HG03039 (cell line): ENCODE results near the gene PSMD7.
"Not testable (repeated sequence)": the region's sequence is repeated elsewhere in the genome, so short reads cannot be mapped to it uniquely, and the experiment has no call there.

Experiments
- ATAC-seq: cut with Tn5 transposase; IDR thresholded peaks from one replicate; pipeline ENCODE4 v1.9.1; 2021; ENCODE audit warnings: mild to moderate bottlenecking, moderate library complexity; ENCODE audit not compliant: unreplicated experiment

PSMD7 gene

DNA sequence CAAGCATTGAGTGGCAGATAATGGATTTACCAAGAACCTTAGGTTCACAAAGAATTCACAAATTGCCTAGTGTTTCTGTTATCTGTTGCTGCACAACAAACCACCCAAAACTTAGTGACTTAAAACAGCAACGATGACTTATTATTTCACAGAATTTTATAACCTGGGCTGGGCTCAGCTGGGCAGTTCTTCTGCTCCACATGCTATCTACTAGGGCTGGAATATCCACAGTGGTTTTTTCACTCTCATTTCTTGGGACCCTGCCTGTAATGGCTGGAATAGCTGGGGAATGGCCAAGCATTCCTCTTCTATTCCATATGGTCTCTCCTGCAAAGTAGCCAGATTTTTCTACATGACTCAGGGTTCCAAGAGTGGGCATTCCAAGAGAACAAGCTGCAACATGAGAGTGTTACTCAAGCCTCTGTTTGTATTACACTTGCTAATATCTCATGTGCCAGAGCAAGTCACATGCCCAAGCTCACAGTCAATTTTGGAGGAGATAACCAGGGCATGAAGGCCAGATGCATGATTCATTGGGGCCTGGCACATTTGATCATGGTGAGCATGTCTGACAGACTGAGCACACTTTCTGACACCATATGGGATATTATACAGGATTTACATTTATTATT lies 4.9 kb upstream of the PSMD7 start:
- no peak for ATAC-seq

DNA sequence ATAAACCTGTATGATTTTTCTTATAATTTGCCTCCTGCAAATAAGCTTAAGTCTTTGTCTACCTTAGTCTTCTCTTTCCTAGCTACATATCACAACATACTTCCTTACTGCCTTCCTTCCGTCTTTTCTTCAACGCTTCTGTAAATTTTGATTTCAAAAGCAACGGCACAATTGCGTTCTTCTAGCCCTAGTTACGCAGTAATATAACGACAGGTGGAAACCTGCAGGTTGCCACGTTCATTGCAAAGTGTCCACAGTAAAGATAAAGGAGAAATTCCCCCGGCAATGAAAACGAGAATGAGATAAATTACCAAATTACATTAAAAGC lies 546 bp upstream of the PSMD7 start:
- peak; percentile 5 for ATAC-seq

- no peak for ATAC-seq
Observed at GRCh38 chr16:74297145-74297665, 591 bp downstream of the PSMD7 start.

- ATAC-seq, result no peak
Observed at GRCh38 chr16:74298104-74298503, 1.5 kb downstream of the PSMD7 start.

DNA sequence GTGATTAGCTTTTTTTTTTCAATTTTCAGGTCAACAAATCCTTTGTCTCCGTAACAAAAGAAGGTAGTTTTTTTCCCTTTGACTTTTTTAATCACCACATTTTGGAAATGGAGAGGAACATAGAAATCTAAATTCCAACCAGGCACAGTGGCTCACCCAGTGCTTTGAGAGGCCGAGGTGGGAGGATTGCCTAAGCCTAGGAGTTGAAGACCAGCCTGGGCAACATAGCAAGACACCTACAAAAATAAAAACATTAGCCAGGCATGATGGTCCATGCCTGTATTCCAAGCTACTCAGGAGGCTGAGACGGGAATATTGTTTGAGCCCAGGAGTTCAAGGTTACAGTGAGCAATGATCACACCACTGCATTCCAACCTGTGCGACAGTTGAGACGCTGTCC lies 5.7 kb downstream of the PSMD7 start:
- no peak for ATAC-seq

DNA sequence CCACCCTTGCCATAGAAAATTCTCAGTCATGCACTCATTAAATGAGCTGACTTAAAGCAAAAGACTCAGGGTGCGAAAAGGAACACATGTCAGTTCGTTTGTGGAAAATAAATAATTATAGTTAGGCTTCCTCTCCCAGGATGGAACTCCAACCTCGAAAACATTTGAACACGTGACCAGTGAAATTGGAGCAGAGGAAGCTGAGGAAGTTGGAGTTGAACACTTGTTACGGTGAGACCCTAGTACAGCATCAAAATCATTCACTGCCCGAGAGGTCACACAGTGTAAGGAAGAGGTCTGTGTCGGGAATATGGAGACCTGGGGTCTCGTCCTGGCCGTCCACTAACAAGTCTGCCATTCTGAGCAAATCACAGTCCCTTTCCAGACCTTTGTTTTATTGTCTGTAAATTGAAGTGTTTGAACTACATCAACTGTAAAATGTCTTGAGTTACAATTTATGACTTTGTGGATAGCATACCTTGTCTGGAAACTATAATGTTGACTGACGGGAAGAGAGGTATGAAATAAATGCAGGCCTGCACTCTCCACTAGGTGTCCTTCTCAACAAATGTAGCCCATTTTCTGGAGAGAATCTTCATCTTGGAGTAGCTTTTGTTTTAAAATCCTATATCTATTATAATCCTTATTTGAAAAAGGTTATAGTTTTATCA lies 7.7 kb downstream of the PSMD7 start:
- ATAC-seq, result no peak

DNA sequence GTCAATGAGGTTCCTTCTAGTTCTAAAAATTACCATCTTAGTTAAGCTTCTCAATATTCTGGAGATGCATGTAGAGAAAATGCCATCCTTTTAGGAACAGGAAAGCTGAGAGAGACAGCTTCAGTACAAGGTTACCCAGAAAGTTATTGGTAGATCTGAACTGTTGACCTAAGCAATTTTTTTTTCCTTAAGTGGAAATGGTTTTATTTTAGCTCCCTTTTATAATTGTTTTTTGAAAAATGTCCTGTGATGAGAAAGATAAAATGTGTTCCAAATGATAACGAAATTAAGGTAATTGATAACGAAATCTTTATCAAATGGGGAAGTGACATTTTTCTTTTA lies 8.2 kb downstream of the PSMD7 start:
- no peak for ATAC-seq

GRCh38 chr16:74305281-74305680 lies 8.7 kb downstream of the PSMD7 start:
- ATAC-seq, result no peak

- no peak for ATAC-seq
Observed at GRCh38 chr16:74305978-74306784, 9.6 kb downstream of the PSMD7 start.

GRCh38 chr16:74307383-74307782 lies 10.8 kb downstream of the PSMD7 start:
- ATAC-seq, result no peak

- no peak for ATAC-seq
Observed at GRCh38 chr16:74309789-74310781, 13.5 kb downstream of the PSMD7 start.

GRCh38 chr16:74315059-74315458 lies 18.4 kb downstream of the PSMD7 start:
- no peak for ATAC-seq

- ATAC-seq, result no peak
Observed at GRCh38 chr16:74320707-74321106, 24.1 kb downstream of the PSMD7 start.

DNA sequence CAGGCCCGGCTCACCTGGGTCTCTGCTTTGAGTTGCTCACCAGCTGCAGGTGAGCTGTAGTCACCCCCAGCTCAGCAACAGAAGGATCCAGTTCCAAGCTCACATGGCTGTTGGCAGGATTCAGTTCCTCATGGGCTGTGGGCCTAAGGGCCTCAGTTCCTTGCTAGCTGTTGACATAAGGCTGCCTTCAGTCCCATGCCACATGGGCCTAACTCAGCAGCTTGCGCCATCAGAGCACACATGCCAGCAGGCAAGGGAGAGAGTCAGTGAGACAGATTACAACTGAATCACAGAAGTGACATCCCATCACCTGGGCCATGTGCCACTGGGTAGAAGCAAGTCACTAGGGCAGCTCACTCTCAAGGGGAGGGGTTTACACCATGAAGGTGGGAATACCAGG lies 24.7 kb downstream of the PSMD7 start:
- ATAC-seq, result no peak

GRCh38 chr16:74322301-74322710 lies 25.7 kb downstream of the PSMD7 start:
- ATAC-seq, result no peak

GRCh38 chr16:74324777-74325176 lies 28.2 kb downstream of the PSMD7 start:
- not testable (repeated sequence) for ATAC-seq

GRCh38 chr16:74325641-74326040 lies 29.0 kb downstream of the PSMD7 start:
- no peak for ATAC-seq

- ATAC-seq, result not testable (repeated sequence)
Observed at GRCh38 chr16:74328346-74328745, 31.7 kb downstream of the PSMD7 start.

DNA sequence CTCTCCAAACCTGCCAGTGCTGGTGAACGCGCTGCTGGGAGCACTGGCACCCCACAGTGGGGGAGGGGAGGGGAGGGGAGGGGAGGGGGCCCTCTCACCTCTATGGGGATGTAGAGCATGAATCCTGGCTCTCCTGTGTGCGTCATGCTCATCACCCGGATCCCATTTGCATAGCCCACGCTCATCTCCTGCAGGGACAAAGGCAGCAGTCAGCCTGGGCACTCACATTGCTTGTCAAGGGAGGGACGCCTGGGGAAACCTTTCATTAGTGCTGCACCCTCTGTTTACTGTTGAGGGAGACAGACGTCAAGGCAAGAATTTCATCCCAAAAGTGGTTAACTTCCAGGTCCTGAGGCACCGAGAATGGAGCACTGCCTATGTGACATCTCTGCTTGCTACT lies 35.9 kb downstream of the PSMD7 start:
- ATAC-seq, result not testable (repeated sequence)

DNA sequence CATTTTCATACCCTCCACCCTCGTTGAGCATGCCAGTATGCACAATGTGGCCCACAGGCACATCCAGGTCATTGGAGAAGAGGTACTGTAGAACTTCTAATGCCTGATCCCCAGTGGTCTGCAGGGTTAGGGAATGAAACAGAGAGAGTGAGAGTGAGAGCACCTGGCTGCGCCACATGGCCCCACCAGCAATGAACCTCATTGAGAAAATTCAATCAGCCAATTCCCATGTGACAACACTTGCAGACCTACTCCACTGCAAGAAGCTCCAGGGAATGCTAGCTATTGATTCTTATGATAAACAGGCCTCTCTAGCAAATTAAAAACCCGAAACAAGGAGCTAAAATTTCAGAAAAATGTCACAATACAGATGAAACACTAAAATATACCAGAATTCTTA lies 40.9 kb downstream of the PSMD7 start:
- ATAC-seq, result not testable (repeated sequence)

- ATAC-seq, result not testable (repeated sequence)
Observed at GRCh38 chr16:74339226-74339625, 42.6 kb downstream of the PSMD7 start.
